Suppressor macrophage treated with lipopolysaccharide for 4 hours (primary cell): ENCODE data around the gene OSBPL10.
A peak's percentile ranks its signal among the peaks of the same experiment; 100 is the strongest.

ENCODE experiments used
- DNase-seq: peaks from one replicate; pipeline ENCODE4 v3.0.0-alpha.2; 2020

The OSBPL10 gene

GRCh38 chr3:31728403-31728802, 252.7 kb downstream of the OSBPL10 start:
- no peak for DNase-seq

GRCh38 chr3:31725976-31726375, 255.1 kb downstream of the OSBPL10 start:
- no peak for DNase-seq

- no peak for DNase-seq
These were observed 255.5 kb downstream of the OSBPL10 start for GRCh38 chr3:31725568-31725967.

GRCh38 chr3:31724651-31725050, 256.4 kb downstream of the OSBPL10 start:
- peak; percentile 4 for DNase-seq

- no peak for DNase-seq
These were observed 256.9 kb downstream of the OSBPL10 start for GRCh38 chr3:31724116-31724515.

GRCh38 chr3:31723701-31724100, 257.4 kb downstream of the OSBPL10 start:
- DNase-seq, result no peak

GRCh38 chr3:31721676-31722075, 259.4 kb downstream of the OSBPL10 start:
- no peak for DNase-seq

GRCh38 chr3:31714495-31715280, 266.4 kb downstream of the OSBPL10 start:
- DNase-seq, result peak; percentile 16

GRCh38 chr3:31713816-31714215, 267.2 kb downstream of the OSBPL10 start:
- peak; percentile 67 for DNase-seq

GRCh38 chr3:31710123-31710803, 270.8 kb downstream of the OSBPL10 start:
- DNase-seq, result peak; percentile 10

- no peak for DNase-seq
These were observed 271.5 kb downstream of the OSBPL10 start for GRCh38 chr3:31709526-31709925.

GRCh38 chr3:31709005-31709404, 272.1 kb downstream of the OSBPL10 start:
- DNase-seq, result no peak

- DNase-seq, result no peak
These were observed 273.8 kb downstream of the OSBPL10 start for GRCh38 chr3:31707286-31707685.

- DNase-seq, result no peak
These were observed 275.3 kb downstream of the OSBPL10 start for GRCh38 chr3:31705736-31706135.

GRCh38 chr3:31704591-31705179, 276.4 kb downstream of the OSBPL10 start:
- peak; percentile 70 for DNase-seq

- DNase-seq, result no peak
These were observed 276.9 kb downstream of the OSBPL10 start for GRCh38 chr3:31704156-31704555.

GRCh38 chr3:31701286-31701685, 279.8 kb downstream of the OSBPL10 start:
- no peak for DNase-seq

GRCh38 chr3:31699309-31699953, 281.6 kb downstream of the OSBPL10 start:
- peak; percentile 15 for DNase-seq

- no peak for DNase-seq
These were observed 284.1 kb downstream of the OSBPL10 start for GRCh38 chr3:31696815-31697548.

- no peak for DNase-seq
These were observed 285.1 kb downstream of the OSBPL10 start for GRCh38 chr3:31696009-31696297.

- peak; percentile 49 for DNase-seq
These were observed 285.6 kb downstream of the OSBPL10 start for GRCh38 chr3:31695280-31696008.

- no peak for DNase-seq
These were observed 287.7 kb downstream of the OSBPL10 start for GRCh38 chr3:31693346-31693745.
